ENCODE data around the gene SERGEF.
"Not testable (repeated sequence)": the region's sequence is repeated elsewhere in the genome, so short reads cannot be mapped to it uniquely, and the experiment has no call there.

SERGEF gene

DNA sequence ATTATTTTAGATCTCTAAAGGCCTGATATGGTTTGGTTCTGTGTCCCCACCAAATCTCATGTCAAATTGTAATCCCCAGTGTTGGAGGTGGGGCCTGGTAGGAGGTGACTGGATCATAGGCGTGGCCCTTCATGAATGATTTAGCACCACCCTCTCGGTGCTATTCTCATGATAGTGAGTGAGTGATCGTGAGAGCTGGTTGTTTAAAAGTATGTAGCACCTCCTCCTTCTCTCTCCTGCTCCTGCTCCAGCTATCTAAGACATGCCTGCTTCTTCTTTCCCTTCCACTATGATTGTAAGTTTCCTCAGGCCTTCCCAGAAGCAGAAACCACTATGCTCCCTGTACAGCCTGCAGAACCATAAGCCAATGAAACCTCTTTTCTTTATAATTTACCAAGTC lies 114.1 kb downstream of the SERGEF start:
- no peaks in the 10 kb centered on the region for H3K27me3 ChIP-seq (ENCODE audit: insufficient read depth, poor library complexity, severe bottlenecking)
- no peak overlapping the region for H3K4me3 ChIP-seq (replicated peaks; ENCODE audit: insufficient read depth, low read length)
- TF ChIP-seq POLR2AphosphoS5 (IDR thresholded peaks at IDR 0.05; ENCODE audit: low read depth) (no peak), REST (IDR thresholded peaks at IDR 0.05; ENCODE audit: insufficient replicate concordance, low read depth) (no peak)
- DNase-seq (ENCODE audit: low read depth in 1 of 2, low spot score in 1 of 2): no peak
- no peak overlapping the region for H3K27ac ChIP-seq (replicated peaks)

DNA sequence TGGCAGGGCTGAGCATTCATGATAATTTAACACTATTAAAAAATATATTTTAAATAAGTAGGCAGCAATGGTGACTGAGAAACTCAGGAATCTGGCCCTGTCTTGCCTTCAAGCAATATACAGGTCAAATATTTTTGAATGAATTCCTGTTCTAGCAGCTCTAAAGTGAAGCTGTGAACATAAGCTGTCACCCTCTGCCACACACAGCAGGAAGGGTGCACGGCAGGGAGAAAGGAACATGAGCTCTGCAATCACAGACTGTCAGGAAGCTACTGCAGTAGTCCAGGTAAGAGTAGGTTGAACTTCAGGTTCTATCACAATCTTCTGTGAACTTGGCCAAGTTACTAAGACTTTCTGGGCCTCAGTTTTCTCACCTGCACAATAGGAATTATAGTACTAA lies 114.8 kb downstream of the SERGEF start:
- DNase-seq (ENCODE audit: low read depth in 1 of 2, low spot score in 1 of 2): no peak
- H3K4me3 ChIP-seq (replicated peaks; ENCODE audit: insufficient read depth, low read length): no peak overlapping the region
- no peaks in the 10 kb centered on the region for H3K27me3 ChIP-seq (ENCODE audit: insufficient read depth, poor library complexity, severe bottlenecking)
- TF ChIP-seq CTCF (IDR thresholded peaks at IDR 0.05; ENCODE audit: insufficient read depth, low read length) (no peak), GABPA (IDR thresholded peaks at IDR 0.05; ENCODE audit: low read depth) (no peak), POLR2AphosphoS5 (IDR thresholded peaks at IDR 0.05; ENCODE audit: low read depth) (no peak), SPI1 (IDR thresholded peaks at IDR 0.05; ENCODE audit: borderline replicate concordance, low read depth) (no peak), REST (IDR thresholded peaks at IDR 0.05; ENCODE audit: insufficient replicate concordance, low read depth) (no peak)
- no peak overlapping the region for H3K27ac ChIP-seq (replicated peaks)

- no peak overlapping the region for H3K4me3 ChIP-seq (replicated peaks; ENCODE audit: insufficient read depth, low read length)
- TF ChIP-seq CTCF (IDR thresholded peaks at IDR 0.05; ENCODE audit: insufficient read depth, low read length) (no peak), POLR2AphosphoS5 (IDR thresholded peaks at IDR 0.05; ENCODE audit: low read depth) (no peak), REST (IDR thresholded peaks at IDR 0.05; ENCODE audit: insufficient replicate concordance, low read depth) (no peak), GABPA (IDR thresholded peaks at IDR 0.05; ENCODE audit: low read depth) (no peak), SPI1 (IDR thresholded peaks at IDR 0.05; ENCODE audit: borderline replicate concordance, low read depth) (no peak)
- no peak for DNase-seq (ENCODE audit: low read depth in 1 of 2, low spot score in 1 of 2)
Measured at GRCh38 chr11:17897495-17897894, 115.4 kb downstream of the SERGEF start.

DNA sequence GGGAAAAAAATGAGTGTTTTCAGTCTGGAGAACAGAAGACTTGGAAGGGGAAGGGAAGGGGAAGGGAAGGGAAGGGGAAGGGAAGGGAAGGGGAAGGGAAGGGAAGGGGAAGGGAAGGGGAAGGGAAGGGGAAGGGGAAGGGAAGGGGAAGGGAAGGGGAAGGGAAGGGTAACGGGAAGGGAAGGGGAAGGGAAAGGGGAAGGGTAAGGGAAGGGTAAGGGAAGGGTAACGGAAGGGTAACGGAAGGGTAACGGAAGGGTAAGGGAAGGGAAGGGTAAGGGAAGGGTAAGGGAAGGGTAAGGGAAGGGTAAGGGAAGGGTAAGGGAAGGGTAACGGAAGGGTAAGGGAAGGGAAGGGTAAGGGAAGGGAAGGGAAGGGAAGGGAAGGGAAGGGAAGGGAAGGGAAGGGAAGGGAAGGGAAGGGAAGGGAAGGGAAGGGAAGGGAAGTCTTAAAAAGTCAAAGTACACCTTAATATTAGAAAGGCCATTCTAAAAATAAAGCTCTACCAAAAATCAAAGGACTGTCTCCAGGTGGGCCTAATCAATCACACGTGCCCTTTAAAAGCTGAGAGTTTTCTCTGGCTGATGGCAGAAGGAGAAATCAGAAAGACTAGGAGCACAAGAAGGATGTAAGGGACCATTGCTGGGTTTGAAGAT lies 116.2 kb downstream of the SERGEF start:
- not testable (repeated sequence) for H3K27me3 ChIP-seq (ENCODE audit: insufficient read depth, poor library complexity, severe bottlenecking); H3K27ac ChIP-seq (replicated peaks); DNase-seq (ENCODE audit: low read depth in 1 of 2, low spot score in 1 of 2); H3K4me3 ChIP-seq (replicated peaks; ENCODE audit: insufficient read depth, low read length)

More at GRCh38 chr11:17897495-17897894, 115.4 kb downstream of the SERGEF start:
- Histone ChIP-seq H3K27me3 (ENCODE audit: insufficient read depth, poor library complexity, severe bottlenecking) (no peaks in the 10 kb centered on the region), H3K27ac (replicated peaks) (no peak overlapping the region)

Measured in HL-60 (cell line).